ENCODE results near the gene STX1B.

Gene STX1B

GRCh38 chr16:30972872-30973271 lies 37.6 kb downstream of the STX1B start:
- DNase-seq = no peak

GRCh38 chr16:30971298-30971697 lies 39.1 kb downstream of the STX1B start:
- DNase-seq = no peak

GRCh38 chr16:30969246-30969842 lies 41.1 kb downstream of the STX1B start:
- DNase-seq = no peak

DNA sequence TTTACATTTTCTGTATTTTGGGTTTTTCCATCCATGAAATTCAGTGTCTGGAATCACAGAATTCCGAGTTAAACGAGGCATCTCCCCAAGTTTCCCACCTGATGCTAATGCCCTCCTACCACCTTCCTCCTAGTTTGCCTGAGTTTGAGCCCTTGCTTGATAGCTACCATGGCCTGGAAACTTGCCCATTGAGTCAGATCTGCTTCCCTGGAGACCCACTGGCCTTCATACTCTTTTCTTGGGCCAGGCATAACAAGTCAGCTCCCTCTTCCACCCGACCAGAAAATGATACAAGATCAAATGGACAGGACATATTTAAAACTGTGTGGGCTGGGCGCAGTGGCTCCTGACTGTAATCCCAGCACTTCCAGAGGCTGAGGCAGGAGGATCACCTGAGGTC lies 42.6 kb downstream of the STX1B start:
- no peak for DNase-seq

DNA sequence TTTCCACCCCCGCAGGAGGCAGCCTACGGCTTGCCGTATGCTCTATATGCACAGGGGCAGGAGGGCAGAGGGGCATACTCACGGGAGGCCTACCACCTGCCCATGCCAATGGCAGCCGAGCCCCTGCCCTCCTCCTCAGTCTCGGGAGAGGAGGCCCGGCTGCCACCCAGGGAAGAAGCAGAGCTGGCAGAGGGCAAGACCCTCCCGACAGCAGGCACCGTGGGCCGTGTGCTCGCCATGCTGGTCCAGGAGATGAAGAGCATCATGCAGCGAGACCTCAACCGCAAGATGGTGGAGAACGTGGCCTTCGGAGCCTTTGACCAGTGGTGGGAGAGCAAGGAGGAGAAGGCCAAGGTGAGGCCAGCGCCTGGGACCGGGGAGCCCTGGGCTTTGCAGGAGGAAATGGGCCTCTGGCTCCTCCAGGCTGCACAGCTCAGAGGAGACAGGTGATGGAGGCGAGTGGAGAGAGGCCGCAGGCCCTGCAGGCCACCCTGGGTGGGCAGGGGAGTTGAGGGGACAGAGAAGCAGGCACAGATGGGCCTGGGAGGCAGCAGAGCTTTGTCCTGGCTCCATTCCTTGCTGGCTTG lies 44.3 kb downstream of the STX1B start:
- no peak for DNase-seq

GRCh38 chr16:30965436-30965835 lies 45.0 kb downstream of the STX1B start:
- no peak for DNase-seq

DNA sequence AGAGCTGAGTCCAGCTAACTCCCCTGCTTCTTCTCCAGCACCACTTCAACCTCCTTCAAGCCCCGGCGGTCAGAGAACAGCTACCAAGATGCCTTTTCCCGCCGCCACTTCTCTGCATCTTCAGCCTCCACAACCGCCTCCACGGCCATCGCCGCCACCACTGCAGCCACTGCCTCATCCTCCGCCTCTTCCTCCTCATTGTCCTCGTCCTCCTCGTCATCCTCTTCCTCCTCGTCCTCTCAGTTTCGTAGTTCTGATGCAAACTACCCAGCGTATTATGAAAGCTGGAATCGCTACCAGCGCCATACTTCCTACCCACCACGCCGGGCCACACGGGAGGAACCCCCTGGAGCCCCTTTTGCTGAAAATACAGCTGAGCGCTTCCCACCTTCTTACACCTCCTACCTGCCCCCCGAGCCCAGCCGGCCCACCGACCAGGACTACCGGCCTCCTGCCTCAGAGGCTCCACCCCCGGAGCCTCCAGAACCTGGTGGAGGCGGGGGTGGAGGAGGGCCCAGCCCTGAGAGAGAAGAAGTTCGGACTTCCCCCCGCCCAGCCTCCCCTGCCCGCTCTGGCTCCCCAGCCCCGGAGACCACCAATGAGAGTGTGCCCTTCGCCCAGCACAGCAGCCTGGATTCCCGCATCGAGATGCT lies 45.7 kb downstream of the STX1B start:
- DNase-seq = no peak

GRCh38 chr16:30963925-30964511 lies 46.4 kb downstream of the STX1B start:
- DNase-seq = no peak

- no peak for DNase-seq
These were observed 49.1 kb downstream of the STX1B start for GRCh38 chr16:30961384-30961783.

- DNase-seq = no peak
These were observed 52.0 kb downstream of the STX1B start for GRCh38 chr16:30958175-30959079.

DNA sequence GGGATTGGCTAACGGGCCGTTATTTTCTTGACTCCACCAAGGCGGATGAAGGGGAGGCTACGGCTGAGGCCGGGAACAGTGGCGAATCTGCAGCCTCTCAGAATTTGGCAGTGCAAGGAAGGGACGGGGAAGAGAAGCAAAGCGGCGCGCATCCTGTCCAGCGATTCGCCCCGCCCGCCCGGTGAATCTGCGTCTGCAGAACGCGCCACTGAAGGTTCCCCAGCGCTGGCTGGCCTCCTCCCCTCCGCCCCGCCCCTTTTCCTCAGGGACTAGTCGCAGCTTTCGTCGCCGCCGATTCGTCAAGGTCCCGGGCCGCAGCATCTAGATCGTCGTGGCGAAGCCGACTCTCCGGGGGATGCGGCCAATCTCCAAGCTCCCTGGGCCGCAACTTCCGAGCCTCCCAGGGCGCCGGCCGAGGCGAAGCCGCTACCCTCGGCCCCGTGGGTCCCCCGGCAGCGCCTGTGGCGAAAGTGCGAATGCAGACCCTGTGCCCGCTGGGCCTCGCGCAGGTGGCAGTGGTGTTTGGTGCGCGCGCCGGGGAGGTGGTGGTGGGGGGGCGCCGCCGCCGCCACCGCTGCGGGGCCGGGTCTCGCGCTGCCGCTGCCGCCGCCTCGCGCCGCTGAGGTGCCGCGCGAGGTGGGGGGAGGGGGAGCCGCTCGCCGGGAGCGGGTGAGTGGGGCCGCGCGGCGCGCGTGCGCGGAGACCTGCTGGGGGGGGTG lies 52.8 kb downstream of the STX1B start, which contains the start of gene SETD1A:
Gene SETD1A, plus strand, starts transcription at position 299 of the 719 bp plus-strand sequence. CDS start 978 bp downstream, outside the sequence.
- DNase-seq = peak; percentile 99

GRCh38 chr16:30956601-30957455 lies 53.6 kb downstream of the STX1B start:
- DNase-seq = peak; percentile 94

- no peak for DNase-seq
These were observed 55.4 kb downstream of the STX1B start for GRCh38 chr16:30954993-30955392.

DNA sequence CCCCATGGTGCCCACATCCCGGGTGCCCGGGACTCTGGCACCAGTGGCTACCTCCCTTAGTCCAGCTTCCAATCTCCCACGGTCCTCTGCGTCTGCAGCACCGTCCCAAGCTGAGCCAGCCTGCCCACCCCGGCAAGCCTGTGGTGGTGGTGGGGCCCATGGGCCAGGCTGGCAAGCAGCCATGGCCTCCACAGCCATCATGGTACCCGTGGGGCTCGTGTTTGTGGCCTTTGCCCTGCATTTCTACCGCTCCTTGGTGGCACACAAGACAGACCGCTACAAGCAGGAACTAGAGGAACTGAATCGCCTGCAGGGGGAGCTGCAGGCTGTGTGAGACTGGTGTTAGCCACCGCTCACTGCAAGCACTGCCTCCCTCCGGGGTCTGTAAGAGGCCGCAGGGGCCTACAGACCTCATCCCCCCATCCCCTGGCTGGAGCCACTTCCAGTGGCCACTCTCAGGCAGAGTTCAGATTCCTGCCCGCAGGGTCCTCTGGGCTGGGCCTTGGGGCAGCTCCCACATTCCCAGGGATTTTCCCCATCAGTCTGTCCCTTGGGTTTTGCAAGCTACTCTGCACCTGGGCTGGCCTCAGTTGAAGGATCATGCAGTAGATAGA lies 56.8 kb downstream of the STX1B start:
- DNase-seq = peak; percentile 72

GRCh38 chr16:30953111-30953510 lies 57.3 kb downstream of the STX1B start:
- DNase-seq = no peak

DNA sequence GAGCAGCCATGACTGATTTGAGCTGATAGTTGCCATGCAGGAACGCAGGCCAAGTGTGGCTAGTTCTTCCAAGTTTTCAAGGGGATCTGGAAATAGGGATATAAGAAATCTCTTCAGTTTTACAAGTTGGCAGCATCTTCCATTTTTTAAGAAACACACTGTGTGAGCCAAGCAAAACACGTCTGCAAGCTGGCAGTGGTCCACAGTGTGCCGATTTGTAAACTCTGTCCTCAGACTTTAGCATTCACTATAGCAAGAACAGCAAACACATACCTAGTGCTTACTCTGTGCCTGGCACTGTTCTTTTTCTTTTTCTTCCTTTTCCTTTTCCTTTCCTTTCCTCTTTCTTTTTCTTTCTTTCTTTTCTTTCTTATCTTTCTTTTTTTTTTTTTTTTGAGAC lies 58.7 kb downstream of the STX1B start:
- DNase-seq = no peak

GRCh38 chr16:30951193-30951592 lies 59.2 kb downstream of the STX1B start:
- no peak for DNase-seq

DNA sequence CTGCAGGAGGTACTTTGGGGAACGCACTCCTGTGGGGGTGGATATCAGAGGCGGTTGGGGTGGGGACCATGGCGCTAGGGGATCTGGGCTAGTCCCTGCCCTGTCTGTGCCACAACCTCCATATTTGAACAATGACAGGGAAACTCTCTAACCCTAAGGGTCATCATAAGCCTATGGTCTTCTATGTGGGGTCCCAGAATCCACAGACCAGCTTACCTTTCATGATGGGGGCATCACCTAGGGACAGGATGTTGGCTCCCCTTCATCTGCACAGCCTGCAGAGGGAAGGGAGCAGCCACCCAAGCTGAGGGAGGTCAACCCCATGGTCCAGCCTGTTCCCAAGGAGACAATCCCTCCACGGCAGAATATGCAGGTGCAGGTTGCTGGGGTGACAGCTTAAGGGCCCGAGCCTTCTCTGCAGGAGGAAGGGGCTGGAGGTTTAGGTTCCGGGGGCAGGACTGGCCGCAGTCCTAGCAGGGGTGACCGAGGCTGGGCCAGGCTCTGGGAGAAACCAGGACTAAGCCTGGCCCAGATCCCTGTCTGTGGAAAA lies 59.8 kb downstream of the STX1B start:
- DNase-seq = no peak

DNA sequence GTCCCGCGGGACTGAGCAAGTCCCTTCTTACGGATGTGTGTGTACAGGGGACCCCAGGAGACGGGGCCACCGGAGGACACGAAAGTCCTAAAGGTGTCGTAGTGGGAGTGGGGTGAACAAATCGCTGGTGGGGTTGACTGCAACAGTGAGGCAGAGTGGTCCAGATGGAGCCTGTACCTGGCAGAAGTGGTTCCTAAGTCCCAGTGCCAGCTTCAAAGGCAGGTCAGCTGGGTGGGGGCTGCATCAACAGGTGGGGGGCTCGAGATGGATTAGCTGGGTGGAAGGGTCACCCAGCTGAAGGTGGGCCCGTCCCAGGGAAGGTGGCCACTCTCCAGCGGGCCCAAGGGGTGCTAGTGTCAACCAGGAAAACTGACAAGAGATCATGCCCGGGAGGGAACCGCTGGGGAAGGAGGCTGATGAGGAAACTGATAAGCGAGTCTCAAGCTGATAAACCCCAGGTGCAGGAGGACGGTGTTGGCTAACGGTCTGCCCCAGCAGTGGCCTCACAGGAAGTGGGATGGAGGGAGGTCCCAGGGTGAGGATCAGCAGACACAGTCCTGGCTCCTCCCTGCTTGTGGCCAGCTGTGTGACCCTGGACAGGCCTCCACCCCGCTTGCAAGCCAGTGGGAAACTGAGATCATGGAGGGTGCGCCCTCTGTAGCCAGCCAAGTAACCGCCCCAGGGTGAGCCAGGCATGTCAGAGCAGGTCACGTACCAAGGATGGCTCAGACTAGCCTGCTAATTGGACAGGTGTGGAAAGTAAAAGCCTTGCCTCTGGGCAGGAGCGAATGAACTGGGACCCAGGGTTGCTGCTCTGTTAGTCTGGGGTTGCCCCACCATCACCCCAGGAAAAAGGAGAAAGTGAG lies 60.6 kb downstream of the STX1B start:
- DNase-seq = peak; percentile 49

Data from CD4-positive, alpha-beta T cell treated with Interleukin-17A for 4 hours (primary cell).